GM19467 (cell line): ENCODE results near the gene RRAS2.

Experiments used
- ATAC-seq: cut with Tn5 transposase; IDR thresholded peaks from one replicate; pipeline ENCODE4 v1.9.1; 2021; ENCODE audit warnings: mild to moderate bottlenecking, moderate library complexity; ENCODE audit not compliant: unreplicated experiment

The RRAS2 gene

DNA sequence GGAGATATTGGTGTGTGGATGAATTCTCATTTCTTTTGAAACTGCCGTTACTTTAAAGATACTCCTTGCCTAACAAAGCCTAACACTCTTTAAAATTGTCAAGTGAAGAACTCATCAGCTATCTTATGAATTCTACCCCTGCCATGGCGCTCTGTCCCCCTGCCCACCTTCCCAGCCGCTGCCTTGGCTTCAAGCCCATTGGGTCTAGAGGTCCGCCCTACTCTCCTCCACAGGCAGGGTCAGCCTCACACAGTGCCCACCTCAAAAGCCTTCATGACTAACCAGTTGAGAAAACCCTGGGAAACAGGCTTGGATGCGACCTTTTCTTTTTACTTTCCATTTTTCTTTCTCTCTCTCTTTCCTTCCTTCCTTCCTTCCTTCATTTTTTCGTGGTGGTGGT, 128.6 kb downstream of the RRAS2 start:
- ATAC-seq: no peak

GRCh38 chr11:14229472-14229871, 129.5 kb downstream of the RRAS2 start:
- ATAC-seq: no peak

- ATAC-seq: no peak
Measured at GRCh38 chr11:14228356-14228755, 130.6 kb downstream of the RRAS2 start.
